ENCODE results near the gene SLC51B. TPM values are rescaled to one million over a fixed set of nuclear protein-coding genes. Genes with fewer than 3 reads are reported as not detected.
A peak's percentile ranks its signal among the peaks of the same experiment; 100 is the strongest.
"Not testable (repeated sequence)": the region's sequence is repeated elsewhere in the genome, so short reads cannot be mapped to it uniquely, and the experiment has no call there.

Gene SLC51B
- 1 to 10 TPM; 1.2 to 2.3 (median 1.6) TPM for polyA plus RNA-seq (ENCODE audit: insufficient read length in 10 of 10)
- long read RNA-seq, donor 1, partial matches to known transcripts: 0 of 8 reads
- long read RNA-seq, donor 1, other reads (novel, unspliced or antisense): 8 of 8 reads
- long read RNA-seq, donor 2: 0 reads
- long read RNA-seq, donor 3: 0 reads
- long read RNA-seq, donor 4: 0 reads
- long read RNA-seq, donor 5, partial matches to known transcripts: 0 of 7 reads
- long read RNA-seq, donor 5, other reads (novel, unspliced or antisense): 7 of 7 reads
- long read RNA-seq, donor 6, partial matches to known transcripts: 0 of 9 reads
- long read RNA-seq, donor 6, other reads (novel, unspliced or antisense): 7 of 9 reads
- long read RNA-seq, donor 7, partial matches to known transcripts: 0 of 8 reads
- long read RNA-seq, donor 7, other reads (novel, unspliced or antisense): 8 of 8 reads
- long read RNA-seq, donor 8: 0 reads
- long read RNA-seq, donor 9: 0 reads

DNA sequence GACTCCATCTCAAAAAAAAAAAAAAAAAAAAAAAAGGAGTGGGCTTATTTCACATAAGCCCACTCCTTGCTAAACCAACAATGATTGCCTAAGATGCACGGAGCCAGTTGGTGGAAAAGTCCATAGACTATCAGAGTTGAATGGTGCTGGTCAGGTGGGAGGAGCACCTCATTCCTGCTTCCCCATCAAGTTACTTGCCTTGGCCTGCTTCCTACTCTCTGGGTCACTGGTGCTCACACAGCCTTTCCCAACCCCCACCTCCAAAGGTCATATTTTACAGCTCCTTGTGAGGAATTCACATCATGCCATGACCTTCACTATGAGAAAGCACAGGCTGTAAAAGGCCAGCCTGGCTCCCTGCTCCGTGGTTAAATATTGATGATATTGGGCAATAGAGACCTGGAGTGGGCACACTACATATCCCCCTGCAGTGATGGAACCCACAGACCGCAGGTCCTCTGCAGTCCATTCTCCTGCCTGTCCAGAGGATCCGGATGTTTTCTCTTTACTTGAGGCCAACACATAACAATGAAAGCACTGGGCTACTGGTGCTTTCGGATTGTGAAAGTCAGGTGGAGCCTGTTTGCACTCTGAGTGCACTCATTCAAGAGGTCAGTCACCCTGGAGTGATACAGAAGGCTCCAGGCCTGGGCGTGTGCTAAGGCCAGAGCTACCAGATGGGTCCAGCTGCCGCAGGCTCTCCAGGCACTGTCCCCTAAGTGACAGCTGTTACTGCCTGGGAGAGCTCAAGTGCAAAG lies at the start of gene SLC51B:
Gene SLC51B (plus strand): TSS at position 664 of the 758 bp plus-strand sequence. CDS start 4,618 bp downstream, outside the sequence.
- peak in 2 of 3 donors; percentile 49 to 61 for DNase-seq

DNA sequence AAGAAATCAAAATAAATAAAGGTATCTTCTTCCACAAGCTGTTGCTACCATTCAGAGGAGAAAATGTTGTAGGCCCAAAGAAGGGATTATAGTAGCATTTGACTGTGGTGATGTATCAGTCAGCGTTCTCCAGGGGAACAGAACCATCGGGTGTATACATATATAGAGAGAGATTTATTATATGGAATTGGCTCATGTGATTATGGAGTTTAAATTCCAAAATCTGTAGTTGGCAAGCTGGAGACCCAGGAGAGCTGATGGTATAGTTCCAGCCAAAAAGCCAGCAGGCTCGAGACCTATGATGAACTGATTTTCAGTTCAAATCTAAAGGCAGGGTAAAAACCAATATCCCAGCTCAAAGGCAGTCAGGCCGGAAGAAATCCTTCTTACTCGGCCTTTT lies 48.1 kb upstream of the SLC51B start:
- peak in 1 of 3 donors; percentile 69 for DNase-seq

DNA sequence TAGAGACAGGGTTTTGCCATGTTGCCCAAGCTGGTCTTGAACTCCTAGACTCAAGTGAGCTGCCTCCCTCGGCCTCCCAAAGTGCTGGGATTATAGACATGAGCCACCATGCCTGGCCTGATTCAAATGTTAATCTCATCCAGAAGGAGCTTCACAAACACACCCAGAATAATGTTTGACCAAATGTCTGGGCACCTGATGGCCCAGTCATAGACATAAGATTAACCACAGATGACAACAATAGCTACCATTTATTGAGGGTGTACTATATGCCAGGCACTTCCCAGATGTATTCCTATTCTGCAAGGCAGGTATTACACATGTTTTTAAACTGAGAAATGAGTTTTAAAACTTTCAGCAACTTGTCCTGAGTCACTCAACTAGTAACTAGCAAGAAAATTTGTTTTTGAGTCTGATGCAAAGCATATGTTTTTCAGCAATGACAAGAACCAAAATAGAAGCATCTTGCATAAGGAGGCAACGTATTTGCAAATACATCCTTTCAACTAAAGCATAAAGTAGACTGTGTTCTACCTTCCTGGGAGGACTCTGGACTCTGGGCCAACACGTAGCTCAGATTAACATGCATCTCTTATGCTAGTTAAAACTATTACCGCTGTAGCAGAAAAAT lies 47.3 kb upstream of the SLC51B start:
- DNase-seq: peak in 1 of 3 donors; percentile 26

GRCh38 chr15:65004993-65005392 lies 40.2 kb upstream of the SLC51B start:
- no peak for DNase-seq

DNA sequence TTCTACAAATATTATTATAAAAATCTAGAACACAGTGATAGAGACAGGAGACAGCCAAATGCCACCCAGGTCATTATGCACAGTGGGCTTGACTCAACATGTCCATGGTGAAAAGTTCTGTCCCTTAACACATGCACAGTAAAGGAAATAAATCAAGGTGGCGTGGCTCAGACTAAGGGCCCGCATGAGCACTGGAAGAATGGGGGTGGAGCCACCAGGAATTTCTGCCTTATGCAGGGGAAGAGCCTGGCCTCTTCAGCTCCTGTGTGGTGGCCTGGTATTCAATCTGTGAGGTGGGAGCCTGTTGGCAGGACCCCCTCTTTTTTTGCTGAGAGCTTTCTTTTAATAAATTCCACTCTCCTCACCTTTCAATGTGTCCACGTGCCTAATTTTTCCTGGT lies 38.3 kb upstream of the SLC51B start:
- DNase-seq: no peak

GRCh38 chr15:65008983-65009382 lies 36.2 kb upstream of the SLC51B start:
- DNase-seq: peak in 1 of 3 donors; percentile 33

- DNase-seq: not testable (repeated sequence)
Measured at GRCh38 chr15:65011198-65011597, 34.0 kb upstream of the SLC51B start.

DNA sequence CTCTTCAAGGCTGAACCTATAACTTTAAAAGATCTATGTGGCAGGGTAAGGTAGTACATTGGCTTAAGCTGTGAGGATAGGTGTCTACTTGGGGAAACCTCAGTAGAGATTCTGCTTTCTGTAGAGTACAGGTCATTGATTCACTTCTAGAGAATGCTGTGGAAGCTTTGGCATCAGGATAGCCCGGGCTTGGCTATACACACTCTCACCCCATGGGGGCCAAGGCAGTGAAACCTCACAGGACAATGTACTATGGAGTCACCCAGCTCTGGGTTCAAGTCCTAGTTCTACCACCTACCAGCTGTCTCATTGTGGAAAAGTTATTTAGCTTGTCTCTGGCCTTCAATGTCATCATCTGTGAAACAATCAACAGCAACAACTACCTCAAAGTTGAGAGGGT lies 24.8 kb upstream of the SLC51B start:
- no peak for DNase-seq

DNA sequence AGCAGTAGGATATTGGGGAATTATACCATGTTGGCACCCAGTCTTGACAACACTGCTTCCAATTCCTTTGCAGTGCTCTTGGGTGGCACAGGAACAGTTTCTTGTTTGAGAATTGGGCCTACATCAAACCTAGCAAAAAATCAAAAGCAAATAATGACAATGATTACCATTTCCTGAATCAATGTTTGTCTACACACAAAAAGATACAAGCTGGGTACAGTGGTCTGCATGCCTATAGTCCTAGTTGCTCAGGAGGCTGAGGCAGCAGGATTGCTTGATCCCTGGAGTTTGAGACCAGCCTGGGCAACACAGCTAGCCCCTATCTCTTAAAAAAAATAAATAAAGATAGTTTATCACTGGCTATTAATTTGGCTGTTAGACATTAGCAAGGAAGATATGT lies 23.7 kb upstream of the SLC51B start:
- DNase-seq: no peak

DNA sequence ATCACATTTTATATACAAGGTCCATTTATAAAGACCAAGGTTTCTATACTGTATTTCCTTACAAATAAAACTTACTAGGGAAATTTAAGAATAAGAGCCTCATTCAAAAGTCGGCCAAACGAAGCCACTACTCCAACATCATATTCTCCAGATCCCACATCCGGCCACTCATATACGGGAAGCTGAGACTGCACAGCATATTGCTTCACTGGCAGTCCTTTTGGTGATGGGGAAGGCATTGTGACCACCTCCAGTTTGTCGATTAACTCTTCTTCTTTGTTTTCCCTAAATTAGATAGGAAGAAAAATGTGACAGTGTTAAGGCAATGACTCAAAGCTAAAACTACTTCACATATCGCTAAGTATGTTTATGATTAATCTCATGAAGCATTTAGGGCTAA lies 18.4 kb upstream of the SLC51B start:
- no peak for DNase-seq

- no peak for DNase-seq
Measured at GRCh38 chr15:65027593-65027992, 17.6 kb upstream of the SLC51B start.

DNA sequence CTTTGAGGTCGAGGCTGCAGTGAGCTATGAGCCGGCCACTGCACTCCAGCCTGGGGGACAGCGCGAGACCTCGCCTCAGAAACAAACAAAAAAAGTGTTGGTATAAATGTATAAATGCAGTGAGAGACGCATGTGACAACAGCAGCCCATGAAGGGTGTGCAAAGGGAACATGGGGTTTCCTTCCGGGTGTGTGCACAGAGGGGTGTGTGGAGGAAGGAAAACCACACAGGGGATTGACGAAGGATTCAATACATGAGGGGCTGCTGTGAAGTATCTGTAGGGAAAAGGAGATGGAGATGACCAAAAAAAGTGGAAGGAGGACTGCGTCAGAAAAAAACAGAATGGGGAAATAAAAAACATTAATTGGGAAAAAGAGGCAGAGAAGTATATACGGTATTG lies 16.8 kb upstream of the SLC51B start:
- DNase-seq: no peak

DNA sequence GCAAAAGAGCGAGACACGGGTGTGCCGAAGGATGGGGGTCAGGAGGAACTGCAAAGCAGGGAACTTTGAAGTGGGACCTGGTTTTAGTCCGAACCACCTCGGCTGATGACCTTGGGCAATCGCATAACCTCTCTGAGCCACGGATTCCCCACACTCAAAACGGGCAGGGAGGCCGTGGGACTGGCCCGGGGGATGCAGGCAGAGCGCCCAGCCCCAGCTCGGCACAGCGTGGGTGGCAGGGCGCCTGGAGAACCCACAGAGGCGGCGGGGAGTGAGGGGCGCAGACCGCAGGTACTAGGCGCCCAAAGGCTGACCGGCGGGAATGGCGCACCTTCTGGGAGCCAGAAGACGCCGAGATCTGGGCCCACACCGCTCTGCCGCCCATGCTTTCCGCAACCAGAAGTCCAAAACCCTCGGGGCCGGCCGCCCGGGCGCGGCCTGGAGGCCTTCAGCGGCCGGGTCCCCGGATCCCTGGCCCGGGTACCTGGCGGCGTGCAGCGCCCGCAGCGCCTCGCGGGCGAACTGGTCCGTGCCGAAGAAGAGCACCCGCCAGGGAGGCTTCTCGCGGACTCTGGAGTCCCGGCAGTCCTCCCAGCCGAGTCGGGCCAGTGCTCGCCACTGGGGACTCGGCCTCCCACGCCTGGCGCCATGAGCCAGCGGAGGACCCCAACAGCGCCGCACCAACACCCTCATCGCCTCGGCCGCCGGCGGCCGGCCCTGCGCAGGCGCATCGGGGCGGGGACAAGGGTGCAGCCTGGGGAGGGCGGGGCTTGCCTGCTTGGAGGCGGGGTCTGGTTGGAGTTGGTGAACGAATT lies 16.1 kb upstream of the SLC51B start, which contains the start of gene MTFMT:
Gene MTFMT (minus strand): TSS at position 719 of the 815 bp plus-strand sequence. CDS start 26 bp downstream, at position 693.
- peak; percentile 81 to 94 (median 87) for DNase-seq

GRCh38 chr15:65029736-65030208 lies 15.4 kb upstream of the SLC51B start:
- DNase-seq: no peak

GRCh38 chr15:65032801-65033537 lies 12.2 kb upstream of the SLC51B start:
- peak in 1 of 3 donors; percentile 52 for DNase-seq

- peak; percentile 31 to 68 (median 32) for DNase-seq
Measured at GRCh38 chr15:65033659-65034269, 11.4 kb upstream of the SLC51B start.

- DNase-seq: no peak
Measured at GRCh38 chr15:65034719-65035118, 10.5 kb upstream of the SLC51B start.

DNA sequence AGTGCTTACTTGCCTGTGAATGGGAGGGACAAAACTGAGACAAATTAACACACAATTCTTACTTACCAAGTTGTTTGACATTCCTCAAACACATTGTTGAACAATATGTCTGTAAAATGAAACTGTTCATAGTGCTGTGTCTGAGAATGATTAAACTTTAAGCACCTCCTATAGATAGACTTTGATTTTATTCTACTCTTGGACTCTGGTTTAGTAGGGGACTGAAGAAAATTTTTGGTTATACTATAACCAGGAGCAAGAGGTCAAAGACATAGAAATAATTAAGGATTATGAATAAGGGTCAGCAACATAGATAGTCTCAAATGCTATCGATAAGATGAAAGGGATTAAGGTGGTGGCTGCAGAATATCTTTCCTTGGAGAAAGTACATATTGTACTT lies 7.9 kb upstream of the SLC51B start:
- no peak for DNase-seq

GRCh38 chr15:65038428-65038827 lies 6.8 kb upstream of the SLC51B start:
- no peak for DNase-seq

- DNase-seq: no peak
Measured at GRCh38 chr15:65038836-65039235, 6.4 kb upstream of the SLC51B start.
